NCI-H128 (cell line): Measurements from ENCODE around the gene MYL3.

Source experiments
- DNase-seq: peaks from one replicate; lab custom pipeline; 2025; ENCODE audit not compliant: unreplicated experiment; lab: John Stamatoyannopoulos, UW

Gene MYL3

GRCh38 chr3:46865546-46865945 is 2.3 kb upstream of the MYL3 start:
- DNase-seq: no peak

- no peak for DNase-seq
These were observed 1.8 kb upstream of the MYL3 start for GRCh38 chr3:46865031-46865507.

DNA sequence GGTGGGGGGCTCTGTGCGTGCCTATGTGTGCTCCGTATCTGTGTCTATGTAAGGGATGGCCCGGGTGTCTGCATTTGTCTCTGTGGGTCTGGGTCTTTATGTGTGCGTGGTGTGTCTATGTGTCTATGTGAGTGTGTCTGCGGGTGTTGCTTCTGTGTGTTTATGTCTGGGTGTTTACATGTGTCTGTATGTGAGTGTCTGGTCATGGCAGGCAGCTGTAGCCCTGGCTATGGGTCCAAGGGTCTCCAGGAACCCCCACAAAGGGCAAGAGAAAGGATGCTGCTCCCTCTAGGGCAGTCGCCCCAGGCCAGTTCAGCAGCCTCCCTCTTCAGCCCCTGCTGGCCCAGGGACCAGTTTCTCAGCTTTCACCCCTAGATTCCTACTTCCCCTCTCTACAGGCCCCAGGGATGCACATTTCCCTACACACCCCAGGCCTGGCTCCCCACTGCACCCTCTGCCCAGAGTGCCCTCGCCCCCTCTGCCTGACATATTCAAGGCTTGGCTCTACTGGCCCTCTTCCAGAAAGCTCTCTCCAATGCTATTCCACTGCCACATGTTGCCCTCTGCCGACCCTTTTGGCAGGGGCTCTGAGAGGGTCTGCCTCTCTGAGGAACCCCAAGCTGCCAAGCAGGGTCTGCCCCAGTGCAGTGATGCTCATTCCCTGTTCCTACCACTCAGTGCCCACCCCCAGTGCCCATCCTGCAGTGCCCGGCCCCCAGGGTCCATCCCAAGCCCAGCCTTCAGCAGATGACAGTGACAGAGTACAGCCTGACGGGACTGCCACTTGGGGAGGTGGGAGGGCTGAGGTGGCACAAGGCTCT is 1.0 kb upstream of the MYL3 start:
- DNase-seq: no peak

GRCh38 chr3:46862369-46863025 is 747 bp downstream of the MYL3 start:
- DNase-seq: no peak

DNA sequence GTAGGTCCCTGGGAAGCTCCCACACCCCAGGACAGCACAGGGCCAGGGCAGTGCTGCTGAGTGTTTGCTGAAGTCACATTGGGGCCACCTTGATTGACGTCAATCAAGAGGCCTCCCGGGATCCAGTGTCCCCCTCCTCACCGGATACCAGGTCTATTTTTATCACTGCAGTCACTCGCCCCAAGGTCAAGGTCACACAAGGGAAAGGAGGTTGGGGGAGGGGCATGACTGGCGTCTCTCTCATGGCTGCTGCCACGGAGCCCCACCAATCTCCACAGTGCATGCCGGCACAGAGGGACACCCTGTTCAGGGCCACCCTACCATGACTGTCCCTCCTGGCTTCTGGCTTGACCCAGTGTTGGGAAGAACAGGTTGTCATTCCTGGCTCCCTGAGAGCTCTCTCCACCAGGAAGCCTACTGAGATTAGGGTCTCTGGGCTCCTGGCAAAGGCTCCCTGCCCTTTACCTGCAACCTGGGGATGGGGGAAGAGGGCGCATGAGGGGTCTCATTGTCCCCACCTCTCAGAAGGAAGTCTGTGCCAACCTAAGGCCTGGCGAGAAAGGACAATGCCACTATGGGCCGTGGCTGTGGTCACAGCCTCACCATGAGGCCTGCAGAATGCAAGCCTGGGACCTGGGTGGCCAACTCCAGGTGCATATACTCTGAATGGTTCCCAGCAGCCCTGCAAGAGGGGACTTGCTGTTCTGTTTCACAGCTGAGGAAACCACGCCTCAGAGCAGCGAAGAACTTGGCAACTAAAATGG is 1.5 kb downstream of the MYL3 start:
- no peak for DNase-seq

GRCh38 chr3:46860810-46861604 is 2.2 kb downstream of the MYL3 start:
- DNase-seq: no peak

DNA sequence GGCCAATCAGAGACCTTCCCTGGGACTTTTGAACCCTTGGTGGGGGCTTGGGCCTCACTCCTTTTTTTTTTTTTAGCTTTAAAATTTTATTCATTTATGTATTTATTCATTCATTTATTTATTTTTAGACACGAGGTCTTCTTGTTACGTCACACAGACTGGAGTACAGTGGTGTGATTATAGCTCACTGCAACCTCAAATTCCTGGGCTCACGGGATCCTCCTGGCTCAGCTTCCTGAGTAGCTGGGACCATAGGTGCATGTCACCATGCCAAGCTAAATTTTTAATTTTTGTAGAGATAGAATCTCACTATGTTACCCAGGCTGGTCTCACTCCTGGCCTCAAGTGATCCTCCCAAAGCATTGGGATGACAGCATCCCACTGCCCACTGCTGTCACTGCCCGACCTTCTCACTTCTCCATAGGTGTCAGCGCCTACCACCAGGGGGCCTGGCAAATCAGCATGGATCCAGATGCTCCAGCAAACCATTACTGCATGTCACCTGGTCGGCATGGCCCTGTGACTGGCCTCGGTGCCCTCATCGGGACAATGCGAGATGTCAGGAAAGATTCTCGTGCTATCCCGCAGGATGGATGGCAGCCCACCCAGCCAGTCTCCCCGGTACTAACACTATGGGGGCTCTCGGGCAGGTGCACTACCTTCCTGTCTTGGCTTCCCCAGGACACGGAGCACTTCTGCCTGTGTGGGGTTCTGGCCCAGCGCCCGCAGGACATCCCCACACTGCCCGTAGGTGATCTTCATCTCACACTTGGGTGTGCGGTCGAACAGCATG is 3.0 kb downstream of the MYL3 start:
- DNase-seq: no peak

DNA sequence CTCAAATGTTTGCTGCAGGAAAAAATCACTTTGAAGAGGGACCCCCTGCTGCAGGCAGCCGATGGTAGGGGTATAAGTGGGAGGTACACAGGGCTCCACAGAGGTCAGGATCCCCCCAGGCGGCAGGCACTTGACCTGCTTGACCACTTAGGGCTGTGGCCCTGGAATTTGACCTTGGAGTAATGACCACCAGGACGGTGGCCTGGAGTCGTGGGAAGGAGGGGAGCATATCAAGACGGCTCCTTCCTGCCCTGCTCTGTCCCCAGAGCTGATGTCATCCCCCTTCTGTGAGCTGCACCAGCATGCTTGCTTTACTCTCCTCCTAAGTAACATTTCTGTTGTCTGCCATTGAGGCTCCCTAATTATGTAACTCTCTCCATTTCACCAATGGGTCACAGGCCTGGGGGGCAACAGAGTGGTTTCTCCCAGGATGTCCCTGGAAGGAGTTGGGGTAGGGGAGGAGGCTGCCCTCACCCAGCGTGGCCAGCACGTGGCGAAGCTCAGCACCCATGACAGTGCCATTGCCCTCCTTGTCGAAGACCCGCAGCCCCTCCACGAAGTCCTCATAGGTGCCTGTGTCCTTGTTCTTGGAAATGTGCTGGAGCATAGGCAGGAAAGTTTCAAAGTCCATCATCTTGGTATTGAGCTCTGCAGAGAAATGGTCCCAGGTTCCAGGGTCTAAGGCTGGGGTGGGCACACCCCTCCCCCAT is 4.1 kb downstream of the MYL3 start:
- no peak for DNase-seq

- DNase-seq: no peak
These were observed 4.8 kb downstream of the MYL3 start for GRCh38 chr3:46858456-46858855.

GRCh38 chr3:46857485-46858341 is 5.5 kb downstream of the MYL3 start:
- no peak for DNase-seq

DNA sequence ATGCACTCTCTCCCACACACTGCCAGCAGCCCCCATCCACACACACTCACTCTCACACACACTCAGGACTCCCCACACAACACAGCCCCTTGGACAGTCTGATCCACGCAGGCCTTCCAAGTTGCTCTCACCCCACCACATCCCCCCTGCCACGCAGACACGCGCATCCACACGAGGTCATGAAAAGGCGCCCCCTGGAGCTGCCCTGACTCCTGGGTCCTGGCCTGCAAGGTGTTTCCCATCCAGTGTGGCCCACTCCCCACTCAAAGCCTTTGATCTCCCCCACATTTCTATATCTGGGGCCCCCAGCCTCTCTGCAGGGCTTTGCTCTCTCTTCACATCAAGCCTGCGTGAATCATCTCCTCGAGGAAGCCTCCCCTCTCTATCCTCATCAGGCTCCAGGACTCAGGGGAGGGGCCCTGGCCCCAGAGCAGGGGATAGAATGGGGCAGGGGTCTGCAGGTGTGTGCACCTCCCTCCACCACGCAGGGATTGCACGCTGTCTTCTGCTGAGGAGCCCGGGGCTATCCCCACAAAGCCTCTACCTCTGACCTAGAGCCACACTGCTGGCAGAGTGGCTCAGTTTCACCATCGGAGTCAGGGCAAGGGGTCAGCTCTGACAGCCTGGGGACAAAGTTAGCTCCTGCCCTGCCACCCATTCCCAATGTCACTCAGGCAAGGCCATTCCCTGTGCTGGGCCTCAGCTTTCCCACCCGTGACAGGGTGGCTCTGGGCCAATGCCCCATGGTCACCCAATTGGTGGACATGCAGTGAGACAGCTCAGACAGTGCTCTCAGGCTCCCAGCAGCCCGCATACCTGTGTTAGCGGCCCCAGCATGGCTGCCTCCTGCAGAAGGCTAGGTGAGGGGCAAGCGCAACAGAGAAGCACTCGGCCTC is 6.4 kb downstream of the MYL3 start:
- DNase-seq: no peak

DNA sequence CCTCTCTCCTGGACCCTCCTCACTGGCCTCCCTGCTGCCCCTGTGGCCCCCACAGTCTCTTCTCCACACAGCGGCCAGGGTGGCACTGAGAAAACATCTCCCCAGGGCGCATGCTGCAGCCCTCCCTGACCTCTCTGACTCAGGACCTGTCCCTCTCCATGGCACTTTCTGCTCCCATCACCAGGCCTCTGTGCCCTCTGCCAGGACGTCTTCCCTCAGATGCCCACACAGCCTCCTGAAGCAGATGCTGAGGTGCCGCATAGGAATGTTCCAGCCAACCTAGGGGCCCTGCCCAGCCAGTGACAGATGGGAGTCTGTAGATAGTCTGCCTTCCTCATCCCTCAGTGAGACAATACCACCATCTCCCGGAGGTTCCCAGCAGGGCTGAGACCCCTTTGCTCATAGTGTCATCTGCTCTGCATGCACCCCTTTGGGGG is 8.7 kb downstream of the MYL3 start:
- DNase-seq: no peak

DNA sequence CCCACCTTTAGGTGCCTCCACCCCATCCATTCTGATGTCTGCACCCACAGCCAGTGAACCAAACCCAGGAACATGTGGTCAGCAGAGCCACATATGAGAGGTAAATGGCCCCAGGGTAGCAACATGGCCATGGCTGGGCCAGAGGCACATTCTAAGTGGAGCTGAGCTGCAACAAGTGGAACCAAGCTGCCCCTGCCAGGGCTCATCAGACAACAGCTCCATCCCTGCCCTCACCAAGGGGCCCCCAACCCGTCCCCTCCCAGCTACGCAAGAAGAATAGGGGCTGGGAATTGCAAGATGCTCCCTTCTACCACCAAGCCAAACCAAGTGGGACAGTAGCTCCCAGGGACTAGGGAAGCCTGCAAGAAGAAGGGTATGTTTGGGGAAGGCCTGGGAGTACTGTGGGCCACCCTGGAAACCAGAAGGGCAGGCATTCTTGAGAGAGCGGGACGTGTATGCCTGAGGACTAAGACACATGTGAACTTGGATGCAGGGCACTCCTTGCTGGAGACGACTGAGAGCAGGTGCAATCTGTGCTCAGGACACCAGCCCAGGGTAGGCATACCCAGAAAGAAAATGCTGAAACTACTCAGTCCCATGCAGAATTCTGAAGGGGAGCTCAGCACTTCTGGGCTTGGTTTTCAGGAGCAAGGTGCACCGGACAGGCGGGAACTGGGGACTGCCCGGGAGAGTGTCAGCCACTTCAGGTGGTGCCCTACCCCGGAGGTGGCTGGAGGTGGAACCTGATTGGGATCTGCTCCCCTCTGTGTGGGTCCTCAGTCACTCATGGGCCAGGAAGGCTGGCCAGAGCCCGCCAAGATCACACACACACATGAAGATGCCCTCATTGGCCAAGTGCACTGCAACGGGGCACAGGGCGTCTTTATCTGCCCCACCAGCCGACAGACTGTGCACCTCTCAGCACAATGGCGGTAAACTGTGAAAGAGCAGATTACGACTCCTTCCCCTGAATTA is 9.5 kb downstream of the MYL3 start:
- no peak for DNase-seq

- DNase-seq: no peak
These were observed 10.3 kb downstream of the MYL3 start for GRCh38 chr3:46852839-46853355.

- no peak for DNase-seq
These were observed 10.9 kb downstream of the MYL3 start for GRCh38 chr3:46852334-46852720.
